H1 (cell line): ENCODE measurements around the gene GRB7. TPM values are rescaled to one million over a fixed set of nuclear protein-coding genes. Genes with fewer than 3 reads are reported as not detected.

ENCODE experiments used
- CTCF ChIA-PET: fragments of 300-600 bp; sonication (Branson Sonifier 250); formaldehyde crosslinking; loops from one replicate; lab custom pipeline; 2021; ENCODE audit not compliant: partially characterized antibody; lab: Charles Lee
- POLR2A ChIA-PET: fragments of 300-600 bp; sonication (Branson Sonifier 250); formaldehyde crosslinking; loops from one replicate; lab custom pipeline; 2021; ENCODE audit warnings: inconsistent platforms; ENCODE audit not compliant: partially characterized antibody; lab: Charles Lee
- DNase-seq, 2 experiments: peaks; one replicate each; pipeline versions ENCODE4 v3.0.0 to v3.0.0-alpha.2; 2010 to 2022; ENCODE audit warnings: low spot score in 2 of 2, low read depth in 1 of 2, mixed read lengths in 1 of 2
- FAIRE-seq: peaks from 2 replicates; lab custom pipeline; 2011; peaks lifted over from hg19 to GRCh38; lab: Jason Lieb, UNC
- H2AFZ ChIP-seq: 2 replicates; pipeline ENCODE4 v1.8.1; 2012; ENCODE audit warnings: low read length, inconsistent platforms
- H2AK5ac ChIP-seq: 2 replicates; pipeline ENCODE4 v1.6.1; 2013; ENCODE audit warnings: low read depth, low read length
- H2BK120ac ChIP-seq: replicated peaks from 2 replicates; pipeline ENCODE3; 2013; ENCODE audit warnings: low read depth, low read length, inconsistent platforms
- H2BK12ac ChIP-seq: 2 replicates; pipeline ENCODE4 v1.6.1; 2013; ENCODE audit warnings: low read depth, low read length
- H2BK15ac ChIP-seq: 2 replicates; pipeline ENCODE4 v1.6.1; 2013; ENCODE audit warnings: low read length
- H2BK20ac ChIP-seq: 2 replicates; pipeline ENCODE4 v1.6.1; 2013; ENCODE audit warnings: low read length
- H2BK5ac ChIP-seq: 2 replicates; pipeline ENCODE4 v1.6.1; 2013; ENCODE audit warnings: low read depth, low read length
- H3K14ac ChIP-seq: 2 replicates; pipeline ENCODE4 v1.6.1; 2013; ENCODE audit warnings: inconsistent platforms; ENCODE audit not compliant: insufficient read length
- H3K18ac ChIP-seq: 2 replicates; pipeline ENCODE4 v1.6.1; 2013; ENCODE audit warnings: low read length; ENCODE audit errors: extremely low read depth
- H3K23ac ChIP-seq: 2 replicates; pipeline ENCODE4 v1.6.1; 2013; ENCODE audit warnings: inconsistent platforms; ENCODE audit not compliant: insufficient read length
- H3K23me2 ChIP-seq: 2 replicates; pipeline ENCODE4 v1.6.1; 2013; ENCODE audit warnings: low read depth, low read length
- H3K27ac ChIP-seq: 2 replicates; pipeline ENCODE4 v1.6.1; 2011; ENCODE audit warnings: low read depth, low read length, inconsistent platforms
- H3K27me3 ChIP-seq, 4 experiments: replicated peaks in 1 of 4; 1 replicate in 1 of 4; 2 replicates in 3 of 4; pipeline versions ENCODE4 v1.6.1 to v1.8.1; 2011 to 2013; ENCODE audit warnings: low read length in 3 of 4, mild to moderate bottlenecking in 3 of 4, inconsistent platforms in 2 of 4, mixed read lengths in 2 of 4, moderate library complexity in 1 of 4; ENCODE audit not compliant: control insufficient read depth in 3 of 4, insufficient read depth in 3 of 4; ENCODE audit errors: extremely low read depth in 1 of 4
- H3K36me3 ChIP-seq, 4 experiments: 2 replicates each; pipeline versions ENCODE4 v1.6.1 to v1.8.1; 2011 to 2013; ENCODE audit warnings: mild to moderate bottlenecking in 4 of 4, low read length in 3 of 4, moderate library complexity in 2 of 4, control low read depth in 1 of 4, inconsistent platforms in 1 of 4; ENCODE audit not compliant: insufficient read depth in 4 of 4, control insufficient read depth in 2 of 4
- H3K4ac ChIP-seq: replicated peaks from 2 replicates; pipeline ENCODE3; 2013; ENCODE audit warnings: low read length, low read depth, mixed read lengths, inconsistent platforms; ENCODE audit not compliant: insufficient read length
- H3K4me1 ChIP-seq, 4 experiments: replicated peaks in 1 of 4; 1 replicate in 1 of 4; 2 replicates in 3 of 4; pipeline versions ENCODE4 v1.6.1 to v1.8.1; 2011 to 2013; ENCODE audit warnings: low read length in 3 of 4, inconsistent platforms in 2 of 4, mixed read lengths in 1 of 4; ENCODE audit not compliant: insufficient read depth in 4 of 4, control insufficient read depth in 3 of 4
- H3K4me2 ChIP-seq, 2 experiments: 2 replicates each; pipeline versions ENCODE4 v1.6.1 to v1.8.1; 2011 to 2013; ENCODE audit warnings: low read depth in 2 of 2, low read length in 2 of 2, control low read depth in 1 of 2, inconsistent platforms in 1 of 2, mild to moderate bottlenecking in 1 of 2; ENCODE audit not compliant: insufficient read depth in 1 of 2
- H3K4me3 ChIP-seq, 4 experiments: fragments of 200-600, 300-600 bp in 1 of 4; sonication (generic), shearing (Covaris generic), sonication (Bioruptor Twin) in 1 of 4; 2 replicates each; pipeline versions ENCODE4 v1.5.1 to v1.8.1; 2011 to 2016; ENCODE audit warnings: low read length in 4 of 4, low read depth in 3 of 4, control low read depth in 2 of 4, inconsistent platforms in 2 of 4, mild to moderate bottlenecking in 2 of 4, mixed read lengths in 1 of 4, moderate library complexity in 1 of 4; ENCODE audit not compliant: insufficient read depth in 2 of 4; ENCODE audit errors: extremely low read depth in 1 of 4
- H3K56ac ChIP-seq: replicated peaks from 2 replicates; pipeline ENCODE3; 2013; ENCODE audit warnings: low read depth, mild to moderate bottlenecking, mixed read lengths, low read length, inconsistent platforms; ENCODE audit not compliant: insufficient read length
- H3K79me1 ChIP-seq: 2 replicates; pipeline ENCODE4 v1.6.1; 2013; ENCODE audit warnings: low read depth, low read length, control low read depth
- H3K79me2 ChIP-seq, 2 experiments: 2 replicates each; pipeline versions ENCODE4 v1.6.1 to v1.8.1; 2012 to 2013; ENCODE audit warnings: low read length in 2 of 2, mild to moderate bottlenecking in 2 of 2, inconsistent platforms in 1 of 2; ENCODE audit not compliant: insufficient read depth in 2 of 2, control insufficient read depth in 1 of 2
- H3K9ac ChIP-seq, 4 experiments: replicated peaks in 1 of 4; 1 replicate in 1 of 4; 2 replicates in 3 of 4; pipeline versions ENCODE4 v1.6.1 to v1.8.1; 2011 to 2013; ENCODE audit warnings: low read depth in 3 of 4, low read length in 3 of 4, control low read depth in 2 of 4, mild to moderate bottlenecking in 2 of 4, moderate library complexity in 2 of 4, inconsistent platforms in 1 of 4; ENCODE audit errors: extremely low read depth in 1 of 4
- H3K9me3 ChIP-seq, 2 experiments: 2 replicates each; pipeline versions ENCODE4 v1.6.1 to v1.8.1; 2012 to 2013; ENCODE audit warnings: mild to moderate bottlenecking in 2 of 2, moderate library complexity in 2 of 2, control low read depth in 1 of 2, inconsistent platforms in 1 of 2, low read depth in 1 of 2, low read length in 1 of 2, mixed read lengths in 1 of 2; ENCODE audit not compliant: insufficient read depth in 2 of 2
- H4K20me1 ChIP-seq, 2 experiments: replicated peaks in 1 of 2; 2 replicates each; pipeline versions ENCODE3 to v1.8.1; 2011 to 2013; ENCODE audit warnings: inconsistent platforms in 2 of 2, low read length in 2 of 2, mild to moderate bottlenecking in 1 of 2; ENCODE audit not compliant: insufficient read depth in 2 of 2, control insufficient read depth in 1 of 2
- H4K5ac ChIP-seq: 2 replicates; pipeline ENCODE4 v1.6.1; 2013; ENCODE audit warnings: low read length, low read depth, mixed read lengths, inconsistent platforms; ENCODE audit not compliant: insufficient read length
- H4K8ac ChIP-seq: 2 replicates; pipeline ENCODE4 v1.8.0; 2013; ENCODE audit warnings: mild to moderate bottlenecking, moderate library complexity, low read length, inconsistent platforms; ENCODE audit not compliant: insufficient read depth; ENCODE audit errors: extremely low read depth
- H4K91ac ChIP-seq: replicated peaks from 2 replicates; pipeline ENCODE3; 2013; ENCODE audit warnings: low read length, mixed read lengths, inconsistent platforms; ENCODE audit not compliant: insufficient read length
- BACH1 ChIP-seq: IDR thresholded peaks from 2 replicates; pipeline ENCODE4 v1.6.1; 2012; ENCODE audit warnings: low read length, improper control_type of control experiment
- BRCA1 ChIP-seq: IDR thresholded peaks from 2 replicates; pipeline ENCODE4 v1.6.1; 2012; ENCODE audit warnings: low read depth, low read length, improper control_type of control experiment
- CBX5 ChIP-seq: fragments of 300-800, 300-1000 bp; sonication (generic); IDR thresholded peaks from 2 replicates; pipeline ENCODE4 v1.7.1; 2016; ENCODE audit warnings: antibody characterized with exemption, low read length, low read depth
- CEBPB ChIP-seq: IDR thresholded peaks from 2 replicates; pipeline ENCODE4 v1.6.1; 2012; ENCODE audit warnings: low read depth, low read length
- CHD1 ChIP-seq: IDR thresholded peaks from 2 replicates; pipeline ENCODE4 v1.6.1; 2012; ENCODE audit warnings: low read depth, low read length, improper control_type of control experiment
- CHD2 ChIP-seq: IDR thresholded peaks from 2 replicates; pipeline ENCODE4 v1.6.1; 2012; ENCODE audit warnings: low read length, improper control_type of control experiment
- EZH2 ChIP-seq: fragments of 200-600 bp; sonication (generic); IDR thresholded peaks from 2 replicates; pipeline ENCODE4 v1.7.1; 2012; ENCODE audit warnings: low read depth, mild to moderate bottlenecking, moderate library complexity, low read length, inconsistent platforms; ENCODE audit not compliant: severe bottlenecking
- GTF2F1 ChIP-seq: IDR thresholded peaks from 2 replicates; pipeline ENCODE4 v1.6.1; 2012; ENCODE audit warnings: low read depth, low read length, improper control_type of control experiment, borderline replicate concordance
- JUN ChIP-seq: IDR thresholded peaks from 2 replicates; pipeline ENCODE4 v1.6.1; 2011; ENCODE audit warnings: low read depth, mild to moderate bottlenecking, improper control_type of control experiment, low read length
- MAX ChIP-seq: IDR thresholded peaks from 2 replicates; pipeline ENCODE4 v1.6.1; 2012; ENCODE audit warnings: inconsistent platforms
- NRF1 ChIP-seq: IDR thresholded peaks from 2 replicates; pipeline ENCODE4 v1.6.1; 2011; ENCODE audit warnings: mild to moderate bottlenecking, low read depth, low read length, improper control_type of control experiment
- POU5F1 ChIP-seq: IDR thresholded peaks from 2 replicates; pipeline ENCODE4 v1.6.1; 2011; ENCODE audit warnings: low read depth, mild to moderate bottlenecking, low read length, moderate library complexity
- SP1 ChIP-seq: IDR thresholded peaks from 2 replicates; pipeline ENCODE4 v1.6.1; 2011; ENCODE audit warnings: low read depth, low read length
- USF2 ChIP-seq: IDR thresholded peaks from 2 replicates; pipeline ENCODE4 v1.6.1; 2011; ENCODE audit warnings: low read length, improper control_type of control experiment
- polyA plus RNA-seq, 7 experiments: library from polyadenylated mRNA; depleted of rRNA in 3 of 7; stranded (reverse) in 5 of 7; unstranded in 2 of 7; fragments of >200 nt in 5 of 7; fragments of 200-250 nt in 2 of 7; gene quantifications; 1 replicate in 5 of 7; 2 replicates in 1 of 7; 4 replicates in 1 of 7; pipeline versions ENCODE4 v1.2.1 to v1.2.3, GENCODE V29; 2011 to 2013; ENCODE audit warnings: missing spikeins in 2 of 7, mixed read lengths in 2 of 7
- total RNA-seq: library from RNA; stranded (reverse); fragmentation: NEBNext Ultra II Directional; extraction: Animal tissue kit (Norgen Biotek cat#: 25700); gene quantifications from 2 replicates; pipeline ENCODE4 v1.2.1, GENCODE V29; 2021

Gene GRB7
- total and polyA plus RNA-seq, 2 of the 8 experiments (the other 6 are each of a cell fraction or from before 2014, with no cell fraction given), result 32.2 to 41.5 TPM

GRCh38 chr17:39775031-39775430 is 37.3 kb downstream of the GRB7 start (continued):
- no peak for TF ChIP-seq NRF1
- TF ChIP-seq, all 59 proteins: peak for 0

- Histone ChIP-seq H3K4me1 (no peaks in the 10 kb centered on the region; a peak in 1 of 7 replicates), H4K91ac (no peak overlapping the region), H3K14ac (no peak overlapping the region), H3K4me3 (no peak overlapping the region), H4K8ac (no peak overlapping the region), H3K23ac (no peak overlapping the region), H3K27ac (no peak overlapping the region), H3K27me3 (no peaks in the 10 kb centered on the region), H3K18ac (no peak overlapping the region), H2BK20ac (no peak overlapping the region), H3K9me3 (no peaks in the 10 kb centered on the region), H4K20me1 (no peaks in the 10 kb centered on the region), H3K36me3 (no peaks in the 10 kb centered on the region), H3K56ac (no peak overlapping the region), H4K5ac (no peak overlapping the region), H3K79me2 (no peaks in the 10 kb centered on the region), H3K79me1 (no peaks in the 10 kb centered on the region), H3K4ac (no peak overlapping the region), H2AK5ac (no peak overlapping the region), H2BK5ac (no peak overlapping the region), H2BK12ac (no peak overlapping the region), H2AFZ (no peak overlapping the region), H2BK120ac (no peak overlapping the region), H3K23me2 (no peaks in the 10 kb centered on the region), H2BK15ac (no peak overlapping the region), H3K9ac (no peak overlapping the region), H3K4me2 (no peak overlapping the region)
- DNase-seq, result no peak
- ChIA-PET CTCF (no interaction called here), POLR2A (no interaction called here)
- no peak for FAIRE-seq
- TF ChIP-seq POU5F1 (no peak), CHD1 (no peak), SP1 (no peak), CBX5 (no peak), BACH1 (no peak), MAX (no peak), USF2 (no peak), CHD2 (no peak), CEBPB (no peak), GTF2F1 (no peak), EZH2 (no peak), JUN (no peak), BRCA1 (no peak)
Measured at GRCh38 chr17:39776252-39776651, 38.5 kb downstream of the GRB7 start.
